AG10803 (cell line): Measurements from ENCODE around the gene IQGAP3.

Source experiments
- DNase-seq: peaks from one replicate; pipeline ENCODE4 v3.0.0; 2010; ENCODE audit warnings: low read depth
- H3K4me3 ChIP-seq: 2 replicates; pipeline ENCODE4 v1.5.1; 2011; ENCODE audit warnings: mild to moderate bottlenecking, low read length, control low read depth
- TF ChIP-seq, protein P1 (sequence below): conservative IDR thresholded peaks from 2 replicates; pipeline ENCODE4 v1.5.1; 2011; ENCODE audit warnings: mild to moderate bottlenecking, low read length, control low read depth, inconsistent platforms

Gene IQGAP3

GRCh38 chr1:156480411-156481192 lies 91.8 kb downstream of the IQGAP3 start:
- TF ChIP-seq, protein P1, sequence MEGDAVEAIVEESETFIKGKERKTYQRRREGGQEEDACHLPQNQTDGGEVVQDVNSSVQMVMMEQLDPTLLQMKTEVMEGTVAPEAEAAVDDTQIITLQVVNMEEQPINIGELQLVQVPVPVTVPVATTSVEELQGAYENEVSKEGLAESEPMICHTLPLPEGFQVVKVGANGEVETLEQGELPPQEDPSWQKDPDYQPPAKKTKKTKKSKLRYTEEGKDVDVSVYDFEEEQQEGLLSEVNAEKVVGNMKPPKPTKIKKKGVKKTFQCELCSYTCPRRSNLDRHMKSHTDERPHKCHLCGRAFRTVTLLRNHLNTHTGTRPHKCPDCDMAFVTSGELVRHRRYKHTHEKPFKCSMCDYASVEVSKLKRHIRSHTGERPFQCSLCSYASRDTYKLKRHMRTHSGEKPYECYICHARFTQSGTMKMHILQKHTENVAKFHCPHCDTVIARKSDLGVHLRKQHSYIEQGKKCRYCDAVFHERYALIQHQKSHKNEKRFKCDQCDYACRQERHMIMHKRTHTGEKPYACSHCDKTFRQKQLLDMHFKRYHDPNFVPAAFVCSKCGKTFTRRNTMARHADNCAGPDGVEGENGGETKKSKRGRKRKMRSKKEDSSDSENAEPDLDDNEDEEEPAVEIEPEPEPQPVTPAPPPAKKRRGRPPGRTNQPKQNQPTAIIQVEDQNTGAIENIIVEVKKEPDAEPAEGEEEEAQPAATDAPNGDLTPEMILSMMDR: peak; percentile 68
- no peak overlapping the region for H3K4me3 ChIP-seq
- DNase-seq: no peak

- TF ChIP-seq, protein P1: peak; percentile 6; the same call in 1 of the 2 replicates
- H3K4me3 ChIP-seq: no peak overlapping the region
- no peak for DNase-seq
Measured at GRCh38 chr1:156480016-156480370, 92.4 kb downstream of the IQGAP3 start.

DNA sequence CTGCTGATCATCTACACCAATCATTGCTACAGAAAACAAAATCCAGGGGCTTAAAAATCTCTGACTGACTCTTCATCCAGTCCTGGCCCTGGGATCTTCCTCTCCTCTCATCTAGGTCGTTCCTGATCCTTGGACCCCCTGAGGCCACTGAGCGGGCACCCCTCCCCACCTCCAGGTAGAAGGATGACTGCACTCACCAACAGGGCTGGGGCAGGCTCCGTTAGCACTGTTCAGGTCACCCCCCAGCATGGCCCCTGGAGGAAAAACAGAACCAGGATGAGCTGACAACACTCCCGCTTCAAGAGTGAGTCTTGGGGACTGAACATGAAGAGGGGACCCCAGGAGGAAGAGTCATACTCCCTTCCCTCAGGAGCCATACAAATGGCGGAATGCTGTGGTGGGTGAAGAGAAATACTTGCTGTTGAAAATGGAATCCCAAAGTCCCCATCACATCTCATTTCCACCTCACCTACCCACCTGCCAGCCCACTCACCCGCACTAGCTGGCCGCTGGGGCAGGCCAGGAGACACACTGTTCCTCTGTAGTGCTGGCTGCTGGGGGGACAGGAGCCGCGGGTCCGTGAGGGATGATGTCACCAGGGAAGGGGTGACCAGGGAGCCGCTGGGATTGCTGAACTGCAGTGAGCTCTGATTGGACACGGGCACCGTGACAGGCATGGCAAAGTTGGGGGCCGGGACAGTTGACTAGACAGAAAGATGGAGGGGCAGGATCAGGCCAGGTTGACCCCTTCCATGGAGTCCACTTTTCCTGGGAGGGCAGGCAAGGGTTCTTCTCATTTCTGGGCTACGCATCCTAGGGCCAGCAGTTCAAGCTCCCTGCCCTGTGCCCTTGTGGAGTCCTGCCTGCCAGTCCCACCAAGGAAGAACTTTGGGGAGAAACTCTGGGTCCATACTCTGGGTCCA lies 93.0 kb downstream of the IQGAP3 start:
- TF ChIP-seq, protein P1: no peak
- DNase-seq: no peak
- no peak overlapping the region for H3K4me3 ChIP-seq

DNA sequence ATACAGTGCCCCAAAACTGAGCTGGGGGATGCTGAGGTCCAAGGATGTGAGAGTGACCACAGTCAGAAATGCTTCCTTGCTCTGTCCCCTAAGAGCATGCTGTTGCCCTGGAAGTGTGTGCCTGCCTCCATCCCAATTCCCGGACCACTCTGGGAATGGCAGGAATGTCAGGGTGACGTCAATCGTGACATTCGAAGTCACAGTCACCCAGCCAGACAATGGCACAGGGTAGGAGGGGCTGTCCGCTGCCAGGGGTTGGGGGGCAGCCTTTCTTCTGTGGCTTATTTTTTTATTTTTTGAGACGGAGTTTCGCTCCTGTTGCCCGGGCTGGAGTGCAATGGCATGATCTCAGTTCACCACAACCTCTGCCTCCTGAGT lies 94.1 kb downstream of the IQGAP3 start:
- no peak for DNase-seq
- TF ChIP-seq, protein P1: no peak
- no peak overlapping the region for H3K4me3 ChIP-seq

GRCh38 chr1:156477526-156478249 lies 94.7 kb downstream of the IQGAP3 start:
- TF ChIP-seq, protein P1: no peak
- DNase-seq: no peak
- no peak overlapping the region for H3K4me3 ChIP-seq

DNA sequence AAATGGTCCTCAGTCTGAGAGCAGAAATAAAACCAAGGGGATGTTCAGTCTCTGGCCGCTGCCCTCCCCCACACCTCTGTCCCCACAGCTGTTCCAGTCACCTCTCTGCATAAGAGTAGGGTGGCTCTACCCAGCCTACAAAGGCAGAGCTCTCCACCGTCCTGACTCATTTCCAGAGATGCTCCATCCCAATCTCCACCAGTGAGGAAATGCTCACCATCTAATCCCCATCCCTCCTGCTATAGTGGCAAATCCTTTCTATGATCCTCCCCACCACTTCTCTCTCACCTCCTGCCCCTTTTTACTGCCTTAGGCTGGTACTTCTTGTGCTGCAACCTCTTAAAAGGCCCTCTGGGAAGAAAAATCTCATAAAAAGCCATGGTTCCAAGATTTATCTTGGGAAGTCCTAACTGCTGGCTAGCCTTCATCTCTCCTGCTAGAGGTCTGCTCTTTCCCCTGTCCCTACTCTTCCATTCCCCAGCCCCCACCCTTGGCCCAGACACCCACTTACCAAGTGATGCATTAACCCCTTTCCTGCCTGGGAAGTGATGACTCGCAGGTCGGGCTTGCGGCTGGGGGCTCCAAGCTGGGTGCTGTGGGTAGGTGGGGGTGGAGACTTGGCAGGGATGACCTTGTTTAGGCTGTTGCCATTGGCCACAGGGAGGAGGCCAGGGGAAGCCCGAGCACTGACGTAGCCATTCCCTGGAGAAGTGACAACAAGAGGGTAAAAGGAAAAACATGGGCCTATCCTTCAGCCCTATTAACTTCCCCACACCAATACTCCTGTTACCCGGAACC lies 95.7 kb downstream of the IQGAP3 start:
- peak; percentile 62 for DNase-seq
- TF ChIP-seq, protein P1: no peak
- H3K4me3 ChIP-seq: no peak overlapping the region
